GM19043 (cell line): Measurements from ENCODE around the gene ATP6V0E2.

ENCODE experiments used
- ATAC-seq: cut with Tn5 transposase; IDR thresholded peaks from one replicate; pipeline ENCODE4 v1.9.1; 2021; ENCODE audit warnings: low read depth; ENCODE audit not compliant: unreplicated experiment

The ATP6V0E2 gene

DNA sequence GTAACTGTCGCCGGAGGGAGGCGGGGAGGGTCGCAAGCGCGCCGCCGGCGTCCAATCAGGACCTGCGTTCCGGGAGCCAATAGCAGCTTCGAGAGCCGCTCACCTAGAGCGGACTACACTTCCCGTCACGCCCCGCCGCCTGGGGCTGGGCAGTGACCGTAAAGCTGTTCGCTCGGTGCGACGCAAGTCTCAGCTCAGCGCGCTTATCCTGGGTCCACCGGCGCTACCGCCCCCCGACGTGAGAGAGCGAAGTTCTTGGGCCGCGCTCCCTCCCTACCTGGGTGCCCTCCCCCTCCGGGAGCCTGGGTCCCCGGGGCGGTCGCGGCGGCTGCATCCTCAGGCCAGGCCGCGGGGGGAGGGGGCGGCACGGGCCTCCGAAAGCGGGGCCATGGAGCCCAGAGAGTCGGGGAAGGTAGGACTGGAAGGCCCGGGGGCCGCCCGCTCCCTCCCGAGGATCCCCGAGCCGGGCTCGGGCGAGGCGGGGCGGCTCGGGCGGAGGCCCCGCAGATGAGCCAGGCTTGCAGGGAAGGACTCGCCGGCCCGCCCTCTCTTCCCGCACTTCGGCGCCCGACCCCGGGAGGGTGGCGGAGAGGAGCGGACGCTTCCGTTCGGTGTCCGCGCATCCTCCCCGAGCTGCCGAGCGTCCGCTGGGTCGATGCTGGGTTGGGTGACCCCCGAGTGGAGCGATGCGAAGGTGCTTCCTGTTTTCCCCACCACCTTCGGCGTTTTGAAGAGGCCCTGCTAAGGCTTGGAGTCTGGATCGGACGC is 35.4 kb upstream of the ATP6V0E2 start, which contains the start of gene ZNF862:
Gene ZNF862 (plus strand): TSS at position 152 of the 768 bp plus-strand sequence. CDS start 237 bp downstream, at position 389.
- peak; percentile 98 for ATAC-seq

- ATAC-seq = no peak
Measured at GRCh38 chr7:149838992-149839408, 34.8 kb upstream of the ATP6V0E2 start.

GRCh38 chr7:149839933-149840332 is 33.8 kb upstream of the ATP6V0E2 start:
- no peak for ATAC-seq

DNA sequence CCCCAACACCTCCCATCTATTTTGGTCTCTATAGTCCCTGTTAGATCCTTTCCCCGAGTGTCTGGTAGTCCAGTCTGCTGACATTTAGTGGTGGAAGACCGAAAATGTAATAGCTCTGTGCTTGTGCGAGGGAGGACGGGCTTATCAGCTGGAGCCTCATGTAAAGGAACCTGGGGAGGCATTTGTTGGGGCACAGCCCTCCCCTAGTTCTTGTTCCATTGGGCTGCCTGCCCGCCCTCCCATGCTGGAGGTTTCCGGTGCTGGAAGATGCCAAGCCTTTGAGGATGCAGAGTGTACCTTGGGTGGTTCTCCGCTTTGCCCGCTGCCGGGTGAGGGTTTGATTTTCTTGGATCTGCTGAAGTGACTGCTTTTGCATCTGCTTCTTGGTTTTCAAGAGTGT is 30.2 kb upstream of the ATP6V0E2 start:
- ATAC-seq = no peak

GRCh38 chr7:149844445-149844844 is 29.3 kb upstream of the ATP6V0E2 start:
- ATAC-seq = no peak

GRCh38 chr7:149845257-149845980 is 28.4 kb upstream of the ATP6V0E2 start:
- ATAC-seq = no peak

DNA sequence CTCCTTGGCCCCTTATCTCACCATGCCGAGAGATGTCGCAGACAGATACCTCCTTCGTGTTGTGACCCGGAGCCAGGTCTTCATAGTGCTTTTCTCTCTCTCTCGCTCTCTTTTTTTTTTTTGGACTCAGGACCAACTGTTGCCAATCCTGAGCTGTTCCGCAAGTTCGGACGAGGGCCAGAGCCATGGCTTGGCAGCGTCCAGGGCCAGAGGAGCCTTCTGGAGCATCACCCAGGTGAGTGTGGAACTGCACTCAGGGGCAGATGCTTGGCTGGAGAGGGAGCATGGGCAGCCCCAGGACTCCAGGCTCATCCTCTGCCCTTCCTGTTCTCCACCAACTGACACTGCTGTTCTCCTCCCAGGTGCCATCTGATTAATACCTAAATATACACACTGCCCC is 27.7 kb upstream of the ATP6V0E2 start:
- no peak for ATAC-seq

DNA sequence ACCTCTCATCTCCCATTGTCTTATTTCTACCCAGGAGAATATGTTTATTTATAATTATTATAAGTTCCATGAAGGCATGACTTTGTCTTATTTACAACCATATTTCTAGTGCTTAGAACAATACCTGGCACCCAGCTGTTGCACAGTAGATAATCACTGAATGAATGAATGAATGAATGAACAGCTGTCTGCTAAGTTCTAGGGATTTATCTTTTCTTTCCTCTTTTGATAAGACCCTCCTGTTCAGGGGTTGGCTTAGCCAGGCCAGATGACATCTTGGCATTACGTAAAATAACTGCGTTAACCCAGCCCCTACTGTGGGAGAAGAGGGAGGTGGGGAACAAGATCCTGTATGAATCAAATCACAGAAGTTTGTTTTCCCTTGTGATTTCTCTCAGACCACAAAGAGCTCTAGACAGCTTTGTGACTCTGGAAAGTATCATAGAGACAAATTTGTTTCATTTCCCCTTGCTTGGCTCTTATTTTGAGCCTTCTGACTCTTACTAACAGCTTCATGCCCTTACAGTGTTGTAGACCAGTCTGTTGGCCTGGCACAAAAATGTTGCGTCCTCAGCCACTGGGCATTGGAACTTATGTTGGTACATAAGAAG is 27.2 kb upstream of the ATP6V0E2 start:
- ATAC-seq = peak; percentile 69

- no peak for ATAC-seq
Measured at GRCh38 chr7:149849174-149849573, 24.6 kb upstream of the ATP6V0E2 start.

- no peak for ATAC-seq
Measured at GRCh38 chr7:149850007-149850594, 23.7 kb upstream of the ATP6V0E2 start.

DNA sequence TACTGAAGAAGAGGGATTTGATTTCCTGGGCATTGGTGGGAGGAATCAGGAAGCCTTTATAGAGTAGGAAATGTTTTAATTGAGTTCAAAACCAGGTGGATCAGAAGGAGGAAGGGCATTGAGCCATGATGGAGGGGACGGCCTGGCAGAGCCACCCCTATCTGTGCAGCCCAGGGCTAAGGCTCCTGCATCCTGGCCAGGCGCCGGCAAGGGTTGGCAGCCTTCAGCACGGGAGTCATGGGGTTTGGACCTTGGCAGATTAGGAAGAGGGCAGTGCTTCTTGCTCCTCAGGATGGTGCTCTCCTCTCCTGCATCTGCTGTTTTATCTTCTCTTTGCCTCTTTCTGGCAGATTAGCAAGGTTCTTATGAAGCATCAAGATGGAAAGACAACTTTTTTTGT is 23.1 kb upstream of the ATP6V0E2 start:
- ATAC-seq = no peak

DNA sequence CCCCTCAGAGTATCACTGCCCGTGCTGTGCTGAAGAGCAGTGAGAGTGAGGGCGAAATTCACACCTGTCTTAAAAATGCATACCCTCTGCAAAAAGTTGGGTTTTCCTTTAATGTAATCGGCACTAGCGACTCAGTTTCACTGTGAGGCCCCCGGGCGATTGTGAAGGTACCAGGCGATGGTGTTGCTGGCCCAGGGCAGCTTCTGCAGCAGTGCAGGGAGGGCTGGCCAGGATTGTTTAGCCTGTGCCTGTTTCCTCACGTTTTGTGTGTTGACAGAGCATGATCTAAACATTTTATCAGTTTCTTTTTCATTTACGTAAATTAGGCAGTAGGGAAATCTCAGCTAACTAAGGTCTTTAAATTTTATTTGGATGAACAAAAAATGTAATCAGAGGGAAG is 22.3 kb upstream of the ATP6V0E2 start:
- ATAC-seq = no peak

DNA sequence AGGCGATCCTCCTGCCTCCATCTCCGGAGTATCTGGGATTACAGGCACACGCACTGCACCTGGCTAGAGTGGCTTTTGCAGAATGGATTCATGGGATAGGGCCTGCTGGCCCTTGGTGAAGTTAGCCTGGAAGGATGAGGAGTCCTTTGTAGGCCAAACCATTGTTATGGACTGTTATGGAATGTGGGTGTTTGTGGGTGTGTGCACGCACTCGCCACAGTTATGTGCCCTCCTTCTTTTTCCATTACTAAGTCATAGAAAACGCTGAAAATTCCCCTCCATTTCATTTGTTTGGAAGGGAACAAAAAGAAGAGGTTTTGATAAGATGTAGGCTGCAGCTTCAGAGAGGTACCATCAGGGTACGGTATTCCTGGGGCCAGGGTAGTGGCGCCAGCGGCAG is 20.6 kb upstream of the ATP6V0E2 start:
- ATAC-seq = no peak

DNA sequence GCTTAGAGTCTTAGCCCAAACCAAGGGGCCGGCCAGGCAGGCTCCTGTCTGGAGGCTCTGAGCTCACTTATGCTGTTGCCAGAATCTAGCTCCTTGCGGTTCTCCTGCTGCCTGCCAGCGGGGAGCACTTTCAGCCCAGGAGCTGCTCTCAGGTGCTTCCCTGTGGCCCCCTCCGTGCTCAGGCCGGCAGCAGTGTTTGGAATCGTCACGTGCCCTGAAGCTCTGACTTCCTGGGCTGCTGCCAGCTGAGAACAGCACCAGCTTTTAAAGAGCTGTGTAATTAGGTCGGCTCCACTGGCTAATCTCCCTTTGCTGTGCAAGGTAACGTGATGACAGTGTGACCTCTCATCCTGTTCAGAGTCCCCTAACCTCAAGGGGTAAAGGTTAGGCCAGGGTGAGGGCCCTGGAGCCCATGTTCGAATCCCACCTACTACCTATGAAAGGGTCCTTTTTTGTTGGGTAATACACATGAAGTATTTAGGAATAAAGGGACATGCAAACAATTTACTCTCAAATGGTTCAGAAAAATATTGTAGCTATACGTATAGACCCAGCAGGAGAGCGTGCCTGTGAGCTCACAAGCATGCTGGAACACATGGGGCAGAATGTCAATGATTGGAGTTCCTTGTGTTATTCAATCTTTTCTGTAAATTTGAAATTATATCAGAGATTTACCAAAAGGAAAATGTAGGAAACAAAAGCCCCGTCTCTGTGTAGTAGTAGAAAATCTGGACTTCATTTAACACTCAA is 19.0 kb upstream of the ATP6V0E2 start:
- ATAC-seq = no peak

DNA sequence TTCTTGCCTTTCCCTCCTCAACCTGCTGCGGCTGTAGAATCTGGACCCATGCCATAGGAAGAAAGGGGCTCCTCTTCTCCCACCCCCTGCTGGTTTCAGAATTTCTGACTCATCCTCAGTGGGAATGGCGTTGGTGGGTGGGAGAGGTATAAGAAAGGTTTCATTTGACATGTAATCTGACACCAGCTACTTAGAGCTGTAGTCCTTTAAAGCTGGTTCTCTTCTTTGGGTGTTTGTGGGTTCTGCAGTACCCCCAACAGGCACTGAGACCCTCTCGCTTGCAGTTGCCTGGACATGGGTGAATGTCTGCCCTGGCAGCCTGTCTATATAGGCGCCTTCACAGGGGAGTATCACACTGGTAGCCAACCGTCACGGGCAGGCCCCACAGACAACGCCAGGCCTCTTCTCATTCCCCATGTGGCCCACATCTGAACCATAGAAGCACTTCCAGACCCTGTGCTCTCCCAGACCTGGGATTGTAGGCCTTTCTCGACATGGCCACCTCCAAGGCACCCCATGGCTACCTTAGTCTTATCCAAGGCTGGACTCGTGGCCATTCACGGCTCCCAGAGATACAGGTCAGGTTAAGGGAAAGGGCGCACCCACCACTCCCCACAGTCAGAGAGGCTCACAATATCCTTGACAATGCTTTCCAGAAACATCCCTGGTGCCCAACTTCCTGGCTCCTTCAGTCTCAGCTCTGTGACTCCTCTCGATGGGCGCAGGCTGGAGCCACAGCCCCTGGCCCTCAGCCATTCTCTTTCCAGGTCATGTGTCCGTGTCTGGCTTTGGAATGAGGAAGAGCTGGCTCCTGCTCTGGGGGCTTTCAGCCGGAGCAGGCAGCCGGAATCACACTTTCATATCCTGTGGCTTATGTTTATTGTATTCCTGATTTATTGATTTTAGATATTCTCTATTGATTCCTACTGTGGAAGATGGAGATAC is 18.1 kb upstream of the ATP6V0E2 start:
- no peak for ATAC-seq

DNA sequence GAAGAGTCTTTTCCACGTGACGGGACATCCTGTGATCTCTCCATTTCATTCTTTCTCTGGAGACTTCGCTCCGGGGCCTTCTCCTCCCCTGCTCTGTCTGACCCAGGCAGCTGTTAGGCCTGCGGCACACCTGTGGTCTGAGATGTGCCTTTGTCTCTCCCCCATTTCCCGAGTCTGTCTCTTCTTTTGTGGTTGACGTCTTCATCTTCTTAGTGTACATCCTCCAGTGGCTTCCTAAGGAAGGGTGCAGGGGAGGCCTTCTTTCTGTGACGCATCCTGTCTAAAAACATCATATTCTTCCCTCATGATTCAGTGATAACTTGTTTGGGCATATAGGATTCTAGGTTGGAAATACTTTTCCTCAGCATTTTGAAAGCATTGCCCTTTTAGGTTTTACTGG is 17.2 kb upstream of the ATP6V0E2 start:
- no peak for ATAC-seq

GRCh38 chr7:149859369-149859768 is 14.4 kb upstream of the ATP6V0E2 start:
- no peak for ATAC-seq

DNA sequence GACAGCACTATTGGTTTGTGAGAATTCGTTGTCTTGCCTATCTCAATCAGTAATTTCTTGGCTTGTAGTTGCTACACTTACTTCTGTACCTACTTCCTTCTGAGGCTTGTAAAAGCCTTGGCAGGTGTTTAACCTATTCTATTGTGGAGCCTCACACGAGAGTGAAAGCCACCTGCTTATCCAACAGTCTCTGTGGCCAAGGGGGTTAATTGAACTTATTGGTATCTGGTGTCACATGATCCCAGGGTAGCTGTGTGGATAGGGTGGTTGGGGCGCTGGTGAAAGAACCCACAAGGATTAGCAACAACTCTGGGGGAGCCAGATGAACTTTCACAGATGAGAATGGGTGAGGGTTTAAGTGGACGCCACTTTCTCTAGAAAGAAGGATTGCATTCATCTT is 13.9 kb upstream of the ATP6V0E2 start:
- no peak for ATAC-seq
